Endothelial cell of umbilical vein (primary cell): ENCODE data around the gene DUSP2. TPM values are rescaled to one million over a fixed set of nuclear protein-coding genes. Genes with fewer than 3 reads are reported as not detected.

Experiments used
- BruUV-seq: library from RNA; stranded (reverse); fragments of 400-500 nt; replicated peaks from 2 replicates; lab custom pipeline; 2021; lab: Mats Ljungman, UMichigan
- CTCF ChIA-PET: fragments of 300-600, 350-600 bp; sonication (Branson Sonifier 250); formaldehyde crosslinking; loops from one replicate; lab custom pipeline; 2021; ENCODE audit warnings: antibody characterized with exemption, inconsistent platforms; lab: Charles Lee
- POLR2A ChIA-PET: fragments of 300-600, 350-600 bp; sonication (Branson Sonifier 250); formaldehyde crosslinking; loops from one replicate; lab custom pipeline; 2021; ENCODE audit warnings: antibody characterized with exemption, inconsistent platforms; lab: Charles Lee
- DNase-seq: peaks from one replicate; pipeline ENCODE4 v3.0.0-alpha.2; 2011; ENCODE audit warnings: low read depth, low spot score
- FAIRE-seq: peaks from 2 replicates; lab custom pipeline; 2011; peaks lifted over from hg19 to GRCh38; lab: Jason Lieb, UNC
- H2AFZ ChIP-seq: 2 replicates; pipeline ENCODE4 v1.6.0; 2012; ENCODE audit warnings: low read depth, low read length, control low read depth, inconsistent platforms
- H3K27ac ChIP-seq: 2 replicates; pipeline ENCODE4 v1.5.1; 2011; ENCODE audit warnings: low read depth, mild to moderate bottlenecking, control low read depth, low read length, moderate library complexity; ENCODE audit not compliant: insufficient read depth
- H3K27me3 ChIP-seq, 2 experiments: 2 replicates each; pipeline versions ENCODE4 v1.6.0 to v1.6.1; 2011; ENCODE audit warnings: low read length in 2 of 2, mixed read lengths in 1 of 2; ENCODE audit not compliant: control insufficient read depth in 2 of 2, insufficient read depth in 2 of 2
- H3K36me3 ChIP-seq, 2 experiments: 2 replicates in 1 of 2; 3 replicates in 1 of 2; pipeline ENCODE4 v1.5.1; 2011; ENCODE audit warnings: low read length in 2 of 2, mild to moderate bottlenecking in 1 of 2, moderate library complexity in 1 of 2; ENCODE audit not compliant: control insufficient read depth in 2 of 2, insufficient read depth in 2 of 2; ENCODE audit errors: extremely low read depth in 1 of 2
- H3K4me1 ChIP-seq: 3 replicates; pipeline ENCODE4 v1.5.1; 2011; ENCODE audit warnings: mild to moderate bottlenecking, low read length; ENCODE audit not compliant: control insufficient read depth, insufficient read depth; ENCODE audit errors: extremely low read depth
- H3K4me2 ChIP-seq: 2 replicates; pipeline ENCODE4 v1.6.1; 2011; ENCODE audit warnings: low read length, control low read depth, mixed read lengths; ENCODE audit not compliant: insufficient read depth
- H3K4me3 ChIP-seq, 3 experiments: fragments of 200-600 bp in 1 of 3; sonication (generic), shearing (Covaris generic) in 1 of 3; replicated peaks in 1 of 3; 2 replicates each; pipeline ENCODE4 v1.5.1; 2011 to 2016; ENCODE audit warnings: control low read depth in 3 of 3, low read length in 3 of 3, mild to moderate bottlenecking in 2 of 3, inconsistent platforms in 1 of 3, low read depth in 1 of 3, moderate library complexity in 1 of 3; ENCODE audit not compliant: insufficient read depth in 1 of 3
- H3K79me2 ChIP-seq: 2 replicates; pipeline ENCODE4 v1.6.0; 2012; ENCODE audit warnings: low read length, inconsistent platforms; ENCODE audit not compliant: control insufficient read depth, insufficient read depth
- H3K9ac ChIP-seq: replicated peaks from 2 replicates; pipeline ENCODE3; 2011; ENCODE audit warnings: low read length, control low read depth; ENCODE audit not compliant: insufficient read depth; ENCODE audit errors: extremely low read depth
- H3K9me1 ChIP-seq: replicated peaks from 3 replicates; pipeline ENCODE4 v1.6.0; 2011; ENCODE audit warnings: mild to moderate bottlenecking, low read length; ENCODE audit not compliant: control insufficient read depth, insufficient read depth; ENCODE audit errors: extremely low read depth
- H3K9me3 ChIP-seq: replicated peaks from 2 replicates; pipeline ENCODE4 v1.5.1; 2012; ENCODE audit warnings: low read length, inconsistent platforms; ENCODE audit not compliant: control insufficient read depth, insufficient read depth
- H4K20me1 ChIP-seq: replicated peaks from 2 replicates; pipeline ENCODE3; 2011; ENCODE audit warnings: mild to moderate bottlenecking, low read length; ENCODE audit not compliant: control insufficient read depth, insufficient read depth; ENCODE audit errors: extremely low read depth
- CTCF ChIP-seq, 2 donors: IDR thresholded peaks; 1 replicate in 1 of 2; 2 replicates in 1 of 2; pipeline ENCODE4 v1.5.1; 2011; ENCODE audit warnings: low read length in 2 of 2, mild to moderate bottlenecking in 2 of 2, moderate library complexity in 2 of 2, control low read depth in 1 of 2, inconsistent platforms in 1 of 2, low read depth in 1 of 2; ENCODE audit not compliant: insufficient read depth in 1 of 2; ENCODE audit errors: extremely low read depth in 1 of 2
- EZH2 ChIP-seq: IDR thresholded peaks from 2 replicates; pipeline ENCODE4 v1.6.1; 2012; ENCODE audit warnings: borderline replicate concordance, low read depth, mild to moderate bottlenecking, moderate library complexity, low read length, inconsistent platforms; ENCODE audit not compliant: severe bottlenecking
- FOS ChIP-seq: IDR thresholded peaks from 2 replicates; pipeline ENCODE4 v1.6.1; 2011; ENCODE audit warnings: mild to moderate bottlenecking, low read length, moderate library complexity, borderline replicate concordance; ENCODE audit not compliant: insufficient read depth
- JUN ChIP-seq: IDR thresholded peaks from 2 replicates; pipeline ENCODE4 v1.6.1; 2011; ENCODE audit warnings: borderline replicate concordance, low read depth; ENCODE audit not compliant: insufficient read length, insufficient read depth
- MAX ChIP-seq: IDR thresholded peaks from 2 replicates; pipeline ENCODE4 v1.6.1; 2011; ENCODE audit not compliant: insufficient read depth, insufficient read length
- POLR2A ChIP-seq: IDR thresholded peaks from 2 replicates; pipeline ENCODE4 v1.6.1; 2012; ENCODE audit warnings: low read depth, mild to moderate bottlenecking, control low read depth, low read length
- POLR2AphosphoS5 ChIP-seq: IDR thresholded peaks from 2 replicates; pipeline ENCODE4 v1.6.1; 2012; ENCODE audit warnings: low read depth, mild to moderate bottlenecking, control low read depth, low read length, moderate library complexity; ENCODE audit not compliant: insufficient read depth
- dilution Hi-C: fragments of 300-500 bp; cut with MboI; formaldehyde crosslinking; loops from one replicate; pipeline ENCODE4 v1.15.0; 2019; ENCODE audit warnings: low sequenced_read_pairs; ENCODE audit not compliant: extremely low pct_ligation_motif_present
- intact Hi-C: fragments of 100-400 bp; cut with micrococcal nuclease; formaldehyde crosslinking; loops from one replicate; pipeline ENCODE4 v1.10.0; 2022
- polyA plus RNA-seq, 4 experiments: library from polyadenylated mRNA; depleted of rRNA in 3 of 4; stranded (reverse) in 3 of 4; unstranded in 1 of 4; fragments of >200 nt; gene quantifications; 2 replicates each; pipeline versions ENCODE4 v1.2.1 to v1.2.3, GENCODE V29; 2011 to 2012; ENCODE audit warnings: missing spikeins in 1 of 4
- total RNA-seq: library from RNA; stranded (reverse); gene quantifications from 2 replicates; pipeline ENCODE4 v1.2.3, GENCODE V29; 2021

DUSP2 gene
- total and polyA plus RNA-seq, 2 donors (not counting 3 experiments of a cell fraction or from before 2014, with no cell fraction given), result 0.33 TPM

- Histone ChIP-seq H3K4me3 (no peak overlapping the region), H3K4me1 (no peaks in the 10 kb centered on the region), H3K9me1 (no peaks in the 10 kb centered on the region), H2AFZ (peak overlapping the region; percentile 24), H3K27me3 (peaks cover 7% of the 10 kb centered on the region in 2 experiments), H3K4me2 (no peak overlapping the region), H4K20me1 (no peaks in the 10 kb centered on the region), H3K27ac (no peak overlapping the region), H3K36me3 (no peaks in the 10 kb centered on the region), H3K9me3 (no peaks in the 10 kb centered on the region), H3K79me2 (no peaks in the 10 kb centered on the region), H3K9ac (no peak overlapping the region)
- ChIA-PET CTCF (interaction anchor here (1.0 to 3.4 kb wide), 4 partner anchors 34 to 771 kb away, joined by 4 to 44 read pairs (median 7); no protein-coding TSS in a partner anchor), POLR2A (interaction anchor here (1.6 kb wide), 1 partner anchor 123 kb away, joined by 6 read pairs; no protein-coding TSS in a partner anchor)
- BruUV-seq, result no TSS peak
- no peak for DNase-seq
- no peak for FAIRE-seq
- intact Hi-C loops, result loop anchor here (2.0 kb wide), 1 partner anchor 59 kb away; no protein-coding TSS in a partner anchor
- dilution Hi-C loops, result no loop called here
- TF ChIP-seq EZH2, result no peak
- no peak for TF ChIP-seq FOS
- no peak for TF ChIP-seq POLR2AphosphoS5
- no peak for TF ChIP-seq POLR2A
Measured at GRCh38 chr2:96115631-96116423, 29.4 kb downstream of the DUSP2 start.

DNA sequence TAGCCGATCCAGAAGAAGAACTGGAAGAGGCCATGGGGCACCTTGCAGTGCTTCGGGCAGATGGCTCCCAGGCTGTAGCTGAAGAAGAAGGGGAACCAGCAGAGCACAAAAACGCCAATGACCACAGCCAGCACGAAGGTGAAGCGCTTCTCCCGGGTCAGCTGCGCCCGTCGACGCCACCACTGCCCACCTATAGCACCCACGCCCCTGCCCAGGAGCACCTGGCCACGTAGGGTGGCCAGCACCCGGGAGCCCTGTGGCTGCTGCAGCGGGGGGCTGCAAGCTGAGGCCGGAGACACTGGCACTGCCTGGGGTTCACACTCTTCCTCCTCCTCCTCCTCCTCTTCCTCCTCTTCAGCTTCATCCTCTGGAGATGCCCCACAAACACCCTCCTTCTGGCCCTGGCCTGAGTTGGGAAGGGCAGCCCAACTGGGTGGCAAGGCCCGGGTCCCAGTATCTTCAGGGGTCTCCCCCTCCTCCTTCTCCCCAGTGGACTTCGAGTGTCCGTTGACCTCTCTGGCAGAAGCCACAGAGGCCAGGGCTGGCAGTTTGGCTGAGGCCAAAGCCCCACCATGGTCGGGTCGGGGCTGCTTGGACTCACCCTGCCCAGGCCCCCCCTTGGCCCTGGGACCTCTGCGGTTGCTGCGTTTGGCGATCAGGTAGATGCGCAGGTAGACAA lies 30.2 kb downstream of the DUSP2 start:
- Histone ChIP-seq H3K9me3 (no peaks in the 10 kb centered on the region), H3K9me1 (no peaks in the 10 kb centered on the region), H3K4me1 (no peaks in the 10 kb centered on the region), H3K4me2 (no peak overlapping the region), H3K4me3 (no peak overlapping the region), H3K27me3 (peaks cover 7% of the 10 kb centered on the region in 2 experiments), H3K79me2 (no peaks in the 10 kb centered on the region), H4K20me1 (no peaks in the 10 kb centered on the region), H3K36me3 (no peaks in the 10 kb centered on the region), H2AFZ (no peak overlapping the region), H3K27ac (no peak overlapping the region), H3K9ac (no peak overlapping the region)
- intact Hi-C loops, result no loop called here
- BruUV-seq, result no TSS peak
- CTCF ChIA-PET, result interaction anchor here (1.6 kb wide), 1 partner anchor 770 kb away, joined by 4 read pairs; no protein-coding TSS in a partner anchor
- no peak for TF ChIP-seq MAX
- no peak for TF ChIP-seq JUN
- no peak for TF ChIP-seq CTCF (IDR thresholded peaks at IDR 0.05; ENCODE audit: extremely low read depth in 1 of 2, insufficient read depth in 1 of 2, low read depth in 1 of 2, low read length in 2 of 2)
- DNase-seq, result no peak
- dilution Hi-C loops, result no loop called here
- FAIRE-seq, result no peak
- POLR2A ChIA-PET, result no interaction called here
